ENCODE results near the gene GATA3.

GATA3 gene

GRCh38 chr10:8102708-8103401 is 48.4 kb downstream of the GATA3 start:
- DNase-seq, result no peak

- no peak for DNase-seq
Observed at GRCh38 chr10:8103543-8103942, 49.1 kb downstream of the GATA3 start.

GRCh38 chr10:8104005-8104404 is 49.5 kb downstream of the GATA3 start:
- no peak for DNase-seq

DNA sequence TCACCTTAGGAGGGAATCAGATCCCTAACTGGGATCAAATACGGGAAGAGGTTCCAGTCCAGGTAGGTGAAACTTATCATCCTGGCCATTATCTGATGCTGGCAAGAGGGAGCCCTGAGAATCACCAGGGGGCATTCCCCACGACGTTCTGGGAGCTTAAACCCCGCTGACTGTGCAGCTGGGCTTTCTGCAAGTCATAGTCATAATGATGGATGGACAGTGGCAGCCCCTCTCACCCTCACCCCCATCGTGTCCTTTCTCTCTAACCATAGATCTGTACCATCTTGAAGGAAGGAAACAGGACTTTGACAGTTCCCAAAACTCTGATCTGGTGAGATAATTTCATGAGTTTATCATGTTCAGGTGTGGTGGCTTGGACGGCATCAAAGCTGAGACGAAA is 50.2 kb downstream of the GATA3 start:
- DNase-seq, result no peak

DNA sequence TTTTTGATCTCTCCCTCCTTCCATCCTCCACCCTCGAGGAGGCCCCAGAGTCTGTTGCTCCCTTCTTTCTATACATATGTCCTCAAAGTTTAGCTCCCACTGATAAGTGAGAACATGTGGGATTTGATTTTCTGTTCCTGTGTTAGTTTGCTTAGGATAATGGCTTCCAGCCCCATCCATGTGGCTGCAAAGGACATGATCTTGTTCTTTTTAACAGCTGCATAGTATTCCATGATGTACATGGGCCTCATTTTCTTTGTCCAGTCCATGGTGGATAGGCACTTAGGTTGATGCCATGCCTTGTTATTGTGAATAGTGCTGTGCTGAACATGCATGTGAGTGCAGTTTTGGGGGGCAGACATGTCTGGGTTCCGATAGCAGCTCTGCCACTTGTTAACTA is 51.4 kb downstream of the GATA3 start:
- DNase-seq, result no peak

DNA sequence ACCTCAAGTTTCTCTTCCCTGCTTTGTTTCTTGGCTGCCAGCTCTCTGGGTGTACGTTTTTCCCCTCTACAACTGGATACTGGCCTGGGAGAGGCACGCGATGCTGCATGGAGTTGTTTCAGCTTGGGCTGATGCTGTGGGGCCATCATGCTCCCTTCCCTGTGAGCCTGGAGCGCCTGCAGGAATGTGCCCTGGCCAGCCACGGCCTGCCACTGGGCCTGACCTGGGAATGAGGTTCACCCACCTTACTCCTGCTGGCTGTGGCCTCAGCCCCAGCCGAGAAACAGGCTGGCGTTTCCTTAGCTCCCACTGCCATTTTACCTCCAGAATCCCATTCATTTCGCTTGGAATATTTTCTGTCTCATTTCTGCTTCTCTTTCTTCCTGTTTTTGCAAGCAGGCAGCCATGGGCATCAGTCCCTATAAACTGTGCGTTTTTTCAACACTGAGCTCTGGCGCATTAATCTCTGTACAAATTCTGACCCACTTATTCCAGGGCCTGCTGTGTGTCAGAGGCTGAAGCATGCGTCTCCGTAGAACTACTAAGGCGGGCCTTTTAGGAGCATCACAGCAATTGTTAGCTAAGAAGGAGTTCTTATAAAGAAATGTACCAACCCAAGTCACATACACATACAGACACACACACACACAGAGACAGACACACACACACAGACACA is 57.9 kb downstream of the GATA3 start:
- no peak for DNase-seq

GRCh38 chr10:8112942-8113442 is 58.5 kb downstream of the GATA3 start:
- no peak for DNase-seq

- no peak for DNase-seq
Observed at GRCh38 chr10:8113616-8114015, 59.1 kb downstream of the GATA3 start.

DNA sequence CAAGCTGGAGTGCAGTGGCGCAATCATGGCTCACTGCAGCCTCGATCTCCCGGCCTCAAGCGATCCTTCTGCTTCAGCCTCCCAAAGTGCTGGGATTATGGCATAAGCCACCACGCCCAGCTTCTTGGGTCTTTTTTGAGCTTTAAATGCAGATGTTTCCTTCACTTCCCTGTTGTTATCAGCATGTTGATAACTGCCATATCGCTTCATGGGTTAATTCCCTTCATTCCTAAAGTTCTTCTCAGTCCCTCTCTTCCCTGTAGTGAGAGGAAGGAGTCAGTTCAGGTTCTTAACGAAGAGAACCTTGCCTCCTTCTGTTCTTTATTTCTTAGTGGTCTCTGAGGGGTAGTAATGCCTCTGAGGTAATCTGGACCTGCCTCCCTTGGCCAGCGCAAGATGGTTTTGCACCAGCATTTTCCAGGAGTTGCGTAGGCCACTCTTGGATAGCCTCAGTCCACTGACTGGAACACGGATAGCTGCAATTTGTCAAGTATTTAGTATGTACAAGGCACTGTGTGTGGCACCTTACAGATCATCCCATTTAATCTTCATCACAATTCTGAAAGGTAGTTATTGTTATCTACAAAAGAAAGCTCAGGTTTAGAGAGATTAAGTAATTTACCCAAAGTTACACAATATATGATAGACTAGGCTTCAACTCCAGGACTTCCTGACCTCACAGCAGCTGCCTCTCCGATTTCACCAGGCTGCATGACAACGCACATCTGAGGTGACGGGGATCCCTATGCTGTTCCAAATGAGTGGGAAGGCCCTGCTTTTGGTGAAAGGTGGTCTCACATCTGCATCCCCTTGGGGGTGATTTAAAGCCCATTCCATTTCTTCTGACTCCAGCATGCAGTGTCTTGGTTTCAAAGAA is 60.5 kb downstream of the GATA3 start:
- DNase-seq, result no peak

DNA sequence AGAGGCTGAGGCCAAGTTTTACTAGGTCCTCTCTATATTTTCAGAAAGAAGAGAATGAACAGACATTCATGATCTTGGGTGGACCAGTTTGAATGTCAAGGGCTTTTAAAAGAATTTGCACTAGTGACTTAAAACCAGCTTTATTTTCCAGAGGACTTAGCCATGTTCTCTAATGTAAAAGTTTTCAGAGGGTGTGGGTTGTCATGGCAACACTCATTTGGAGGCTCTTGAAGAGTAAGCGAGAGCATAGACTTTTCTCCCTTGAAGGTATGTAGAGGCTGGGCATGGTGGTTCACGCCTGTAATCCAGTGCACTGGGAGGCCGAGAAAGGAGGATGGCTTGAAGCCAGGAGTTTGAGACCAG is 61.1 kb downstream of the GATA3 start:
- DNase-seq, result no peak

GRCh38 chr10:8116474-8116873 is 62.0 kb downstream of the GATA3 start:
- DNase-seq, result no peak

- no peak for DNase-seq
Observed at GRCh38 chr10:8116926-8117493, 62.5 kb downstream of the GATA3 start.

DNA sequence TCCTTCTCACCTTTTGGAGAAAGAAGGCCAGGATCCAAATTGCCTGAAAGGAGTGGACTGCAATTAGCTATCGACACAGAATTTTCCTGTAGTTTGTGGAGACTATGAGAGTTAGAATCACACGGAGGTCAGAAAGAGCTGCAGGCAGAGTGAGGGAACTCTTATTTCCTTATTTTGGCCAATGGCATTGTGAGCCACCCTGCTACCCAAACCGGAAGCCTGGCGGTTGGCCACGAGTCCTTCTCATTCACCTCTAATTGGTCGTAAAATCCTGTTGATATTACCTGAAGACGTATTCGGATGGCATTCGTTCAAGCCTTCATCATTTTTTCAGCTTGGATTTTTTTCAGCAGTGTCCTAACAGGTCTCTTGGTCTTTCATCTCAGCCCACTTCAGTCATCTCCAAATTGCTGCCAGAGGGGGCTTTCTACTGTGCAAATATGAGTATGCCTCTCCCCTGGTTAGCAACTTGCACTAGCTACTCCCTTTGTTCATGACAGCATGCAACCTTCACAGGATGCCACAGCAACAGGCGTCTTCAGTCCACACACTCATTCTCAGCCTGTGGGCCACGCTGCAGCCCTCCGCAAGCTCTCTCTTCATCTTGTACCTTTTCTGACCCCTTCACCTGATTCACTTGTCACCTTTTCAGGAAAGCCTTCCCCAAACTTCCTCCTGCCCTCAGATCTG is 66.9 kb downstream of the GATA3 start:
- no peak for DNase-seq

GRCh38 chr10:8122611-8123369 is 68.3 kb downstream of the GATA3 start:
- DNase-seq, result no peak

DNA sequence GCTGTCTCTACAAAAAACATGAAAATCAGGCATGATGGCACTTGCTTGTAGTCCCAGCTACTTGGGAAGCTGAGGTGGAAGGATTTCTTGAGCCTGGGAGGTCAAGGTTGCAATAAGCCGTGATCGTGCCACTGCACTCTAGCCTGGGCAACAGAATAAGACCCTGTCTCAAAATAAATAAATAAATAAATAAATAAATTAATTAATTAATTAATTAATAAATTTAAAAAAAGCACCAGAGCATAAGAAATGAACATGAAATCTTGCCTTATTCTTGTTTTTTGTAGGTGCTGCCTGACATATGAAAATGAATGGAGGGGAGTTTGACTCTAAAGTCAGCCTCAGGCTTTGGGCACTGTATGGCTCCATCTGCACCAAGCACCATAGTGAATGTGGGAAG is 69.9 kb downstream of the GATA3 start:
- no peak for DNase-seq
